GM18951 (cell line): Measurements from ENCODE around the gene MUC22.
"Not testable (repeated sequence)": the region's sequence is repeated elsewhere in the genome, so short reads cannot be mapped to it uniquely, and the experiment has no call there.

Experiments
- POLR2A ChIP-seq: IDR thresholded peaks from 4 replicates; pipeline ENCODE4 v1.6.1; 2011; ENCODE audit warnings: mild to moderate bottlenecking; ENCODE audit not compliant: insufficient read length, insufficient read depth; ENCODE audit errors: extremely low read depth
- in situ Hi-C: fragments of 300-500 bp; cut with MboI; formaldehyde crosslinking; loops from one replicate; pipeline ENCODE4 v1.12.0; 2022; ENCODE audit warnings: low sequenced_read_pairs, mixed read lengths, inconsistent platforms; ENCODE audit not compliant: unreplicated experiment

Gene MUC22

DNA sequence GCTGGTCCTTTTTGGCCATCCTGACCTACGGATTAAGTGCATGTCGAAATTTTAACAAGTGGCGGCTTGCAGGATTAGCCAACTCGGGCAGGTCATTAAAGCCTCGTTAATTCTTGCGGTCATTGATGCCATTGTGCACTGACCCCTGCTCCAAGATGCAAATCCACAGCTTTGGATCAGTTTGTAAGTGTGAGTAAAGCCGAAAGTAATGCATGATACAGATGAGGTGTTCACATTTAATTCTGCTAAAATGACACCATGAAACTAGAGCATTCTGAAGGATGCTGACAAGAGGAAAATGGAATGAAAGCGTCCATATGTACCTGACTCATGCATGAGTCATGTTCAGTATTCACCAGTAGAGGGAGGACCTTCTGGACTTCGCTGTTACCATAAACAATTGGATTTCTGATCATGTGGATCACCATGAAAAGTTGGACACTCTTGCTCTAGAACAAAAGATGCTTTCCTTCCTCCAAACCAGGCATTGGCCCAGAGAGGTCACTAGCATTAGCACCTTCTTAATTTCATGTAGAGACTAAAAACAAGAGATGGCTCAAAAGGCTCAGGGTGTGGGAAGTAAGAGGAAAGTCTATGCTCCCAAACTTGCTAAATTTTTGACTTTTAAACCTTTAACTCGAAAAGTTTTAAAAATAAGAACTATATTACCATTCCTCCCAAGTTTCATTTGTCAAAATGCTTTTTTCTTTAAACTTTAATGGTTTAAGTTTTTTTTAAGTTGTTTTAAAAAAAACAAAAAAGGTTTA is 48.0 kb downstream of the MUC22 start:
- in situ Hi-C loops: no loop called here

DNA sequence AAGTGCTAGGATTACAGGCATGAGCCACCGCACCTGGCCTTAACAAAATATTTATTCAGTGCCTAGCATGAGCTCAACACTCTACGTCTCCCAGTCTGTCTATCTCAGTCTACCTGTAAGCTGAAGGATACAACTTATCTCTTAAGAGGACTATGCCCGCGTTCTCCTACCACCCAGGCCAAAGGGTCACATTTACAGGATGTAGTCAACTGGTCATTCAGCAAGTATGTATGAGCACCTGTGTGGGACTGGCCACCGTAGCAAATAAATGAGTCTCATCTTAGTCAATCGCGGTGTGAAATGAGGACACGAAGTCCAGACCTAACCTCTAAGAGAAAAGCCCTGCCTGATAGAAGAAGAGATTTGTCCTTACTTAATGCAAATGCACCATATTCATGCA is 49.9 kb downstream of the MUC22 start:
- in situ Hi-C loops: no loop called here
- no peak for TF ChIP-seq POLR2A

More for the DNA sequence above, 48.0 kb downstream of the MUC22 start:
- TF ChIP-seq POLR2A: no peak

DNA sequence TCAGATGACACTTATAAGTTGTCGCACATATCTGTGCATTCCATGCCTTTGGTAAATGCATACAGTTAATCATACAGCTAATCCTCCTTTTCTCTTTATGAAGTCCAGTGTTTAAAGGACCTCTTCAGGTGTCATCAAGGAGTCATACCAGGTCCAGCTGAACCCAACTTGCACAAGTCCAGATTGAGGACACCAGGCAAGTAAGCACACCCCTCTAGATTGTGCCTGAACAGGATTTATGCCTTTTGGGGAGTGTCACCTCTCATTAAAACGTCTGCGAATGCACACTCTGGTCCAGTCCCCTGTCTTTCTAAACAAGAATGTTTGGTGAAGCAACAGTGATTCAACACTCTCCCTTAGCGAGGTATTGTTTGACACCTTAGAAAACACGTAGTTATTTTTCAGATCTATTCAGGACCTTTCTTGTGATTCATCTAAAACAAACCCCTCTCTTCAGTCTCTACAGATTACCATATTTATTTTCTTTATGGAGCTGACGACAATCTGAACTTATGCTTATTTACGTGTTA is 53.7 kb downstream of the MUC22 start:
- TF ChIP-seq POLR2A: no peak
- in situ Hi-C loops: no loop called here

GRCh38 chr6:31065556-31065955 is 55.3 kb downstream of the MUC22 start:
- no peak for TF ChIP-seq POLR2A
- in situ Hi-C loops: no loop called here

DNA sequence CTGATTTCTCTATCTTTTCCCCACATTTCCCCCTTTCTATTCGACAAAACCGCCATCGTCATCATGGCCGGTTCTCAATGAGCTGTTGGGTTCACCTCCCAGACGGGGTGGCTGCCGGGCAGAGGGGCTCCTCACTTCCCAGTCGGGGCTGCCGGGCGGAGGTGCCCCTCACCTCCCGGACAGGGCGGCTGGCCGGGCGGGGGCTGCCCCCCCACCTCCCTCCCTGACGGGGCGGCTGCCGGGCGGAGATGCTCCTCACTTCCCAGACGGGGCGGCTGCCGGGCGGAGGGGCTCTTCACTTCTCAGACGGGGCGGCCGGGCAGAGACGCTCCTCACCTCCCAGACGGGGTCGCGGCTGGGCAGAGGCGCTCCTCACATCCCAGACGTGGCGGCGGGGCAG is 56.8 kb downstream of the MUC22 start:
- in situ Hi-C loops: not testable (repeated sequence)

- in situ Hi-C loops: not testable (repeated sequence)
Measured at GRCh38 chr6:31067891-31068668, 57.8 kb downstream of the MUC22 start.

DNA sequence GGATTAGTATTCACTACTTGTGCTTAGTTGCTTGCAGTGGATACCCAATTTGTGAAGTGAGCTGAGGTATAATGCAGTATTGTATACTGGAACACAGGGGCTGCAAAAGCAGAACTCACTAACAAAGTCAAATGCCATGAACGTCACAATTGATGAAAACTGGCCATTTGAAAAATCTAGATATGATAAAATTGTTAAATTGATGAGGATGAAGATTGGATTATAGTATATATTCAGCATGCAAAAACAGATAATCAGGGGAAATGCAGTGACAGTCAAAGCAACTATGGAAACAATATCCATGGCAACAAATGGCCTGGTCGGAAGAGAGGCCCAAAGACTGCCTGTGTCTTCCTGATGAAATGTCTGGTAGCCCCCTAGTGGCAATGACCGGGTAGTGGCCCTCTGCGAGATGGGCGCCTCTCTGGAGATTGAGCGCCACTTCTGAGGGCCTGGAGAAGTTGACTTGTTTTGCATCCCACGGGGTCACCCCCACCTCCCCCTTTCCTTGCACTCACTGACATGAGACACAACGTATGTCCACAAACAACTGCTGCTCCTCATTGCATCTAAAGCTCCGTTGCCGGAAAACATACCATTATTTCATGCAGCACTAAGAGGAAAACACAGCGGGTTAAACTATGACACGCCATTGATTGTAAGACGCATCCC is 58.5 kb downstream of the MUC22 start:
- in situ Hi-C loops: no loop called here

GRCh38 chr6:31070711-31071197 is 60.5 kb downstream of the MUC22 start:
- in situ Hi-C loops: loop anchor here (10.0 kb wide), 1 partner anchor 156 kb away; the partner anchor contains the start of gene VARS2
- no peak for TF ChIP-seq POLR2A

More for the DNA sequence above, 58.5 kb downstream of the MUC22 start:
- TF ChIP-seq POLR2A: no peak

DNA sequence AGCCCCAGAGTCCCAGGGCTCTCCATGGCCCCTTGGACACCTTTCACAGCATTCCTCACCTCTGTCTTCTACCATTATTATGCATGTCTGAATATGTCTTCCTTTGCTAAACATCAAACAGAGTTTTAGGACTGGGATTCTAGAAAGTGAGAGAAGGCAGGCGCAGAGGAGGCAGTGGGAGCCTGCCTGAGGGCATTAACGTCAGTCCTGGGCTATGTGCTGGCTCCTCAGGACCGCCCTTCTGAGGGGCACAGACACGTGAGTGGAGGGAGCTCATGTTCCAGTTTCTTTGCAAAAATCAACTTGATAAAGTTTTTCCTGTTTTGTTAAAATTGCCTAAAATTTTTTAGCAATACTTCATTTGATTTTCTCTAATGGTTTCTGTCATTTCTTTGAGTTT is 64.1 kb downstream of the MUC22 start:
- TF ChIP-seq POLR2A: no peak
- in situ Hi-C loops: loop anchor here (10.0 kb wide), 1 partner anchor 160 kb away; the partner anchor contains the start of gene VARS2

GRCh38 chr6:31075528-31075927 is 65.3 kb downstream of the MUC22 start:
- no peak for TF ChIP-seq POLR2A
- in situ Hi-C loops: loop anchor here (10.0 to 25.0 kb wide), 2 partner anchors 161 to 613 kb away; partner anchors contain the start of gene VARS2

DNA sequence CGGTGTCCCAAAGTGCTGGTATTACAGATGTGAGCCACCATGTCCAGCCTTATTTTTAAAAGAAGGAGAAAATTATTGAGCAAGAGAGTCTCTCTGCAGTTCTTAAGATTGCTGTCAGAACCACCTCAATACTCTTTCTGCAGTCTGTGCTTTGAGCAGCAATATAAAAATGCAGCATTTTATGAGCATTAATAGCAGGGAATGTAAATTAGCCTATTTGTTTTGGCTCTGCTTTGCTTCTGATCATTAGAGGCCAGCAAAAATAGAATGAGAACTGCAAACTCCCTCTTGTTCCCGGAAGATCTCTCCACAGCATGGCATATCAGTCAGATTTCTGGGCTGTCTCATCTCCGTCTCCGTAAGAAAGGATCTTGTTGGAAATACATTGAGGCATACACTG is 66.3 kb downstream of the MUC22 start:
- in situ Hi-C loops: loop anchor here (10.0 to 25.0 kb wide), 2 partner anchors 162 to 614 kb away; partner anchors contain the start of gene VARS2

DNA sequence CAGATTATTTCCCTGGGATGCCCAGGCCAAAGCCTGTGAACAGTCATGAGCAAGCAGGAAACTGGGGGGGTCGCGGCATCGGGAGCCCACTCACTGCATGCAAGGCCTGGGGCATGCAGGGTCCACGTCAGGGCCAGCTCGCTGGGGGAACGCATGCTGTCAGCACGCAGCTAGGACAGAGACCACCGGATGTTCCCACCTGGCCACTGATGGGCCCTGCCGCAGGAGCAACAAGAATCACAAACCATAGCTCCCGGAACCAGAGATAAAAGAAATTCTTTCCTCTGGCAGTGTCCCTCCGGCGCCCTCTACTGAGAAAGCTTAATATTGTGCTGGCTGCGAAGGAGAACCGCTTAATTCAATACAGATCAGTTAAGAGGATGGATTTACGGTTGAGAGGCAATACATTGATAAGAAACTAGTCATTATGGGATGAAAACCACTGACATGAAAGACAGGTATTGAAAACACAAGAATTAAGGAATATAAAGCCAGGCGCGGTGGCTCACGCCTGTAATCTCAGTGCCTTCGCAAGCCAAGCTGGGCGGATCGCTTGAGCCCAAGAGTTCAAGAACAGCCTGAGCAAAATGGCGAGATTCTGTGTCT is 69.5 kb downstream of the MUC22 start:
- TF ChIP-seq POLR2A: no peak
- in situ Hi-C loops: loop anchor here (10.0 to 25.0 kb wide), 3 partner anchors 165 to 617 kb away; partner anchors contain the start of gene VARS2

More for the DNA sequence above, 66.3 kb downstream of the MUC22 start:
- no peak for TF ChIP-seq POLR2A
